Endodermal cell (in vitro differentiated cells): ENCODE data around the gene AUTS2. TPM values are rescaled to one million over a fixed set of nuclear protein-coding genes. Genes with fewer than 3 reads are reported as not detected.

Experiments
- DNase-seq: peaks from one replicate; pipeline ENCODE4 v3.0.0-alpha.2; 2017
- H3K27ac ChIP-seq: 2 replicates; pipeline ENCODE4 v1.5.1; 2013; ENCODE audit warnings: mild to moderate bottlenecking, low read depth, low read length, moderate library complexity
- H3K27me3 ChIP-seq: 2 replicates; pipeline ENCODE4 v1.6.1; 2013; ENCODE audit warnings: mild to moderate bottlenecking, low read length, moderate library complexity; ENCODE audit not compliant: insufficient read depth, control insufficient read depth, poor library complexity, severe bottlenecking
- H3K36me3 ChIP-seq: 2 replicates; pipeline ENCODE4 v1.7.0; 2013; ENCODE audit warnings: mild to moderate bottlenecking, low read length, moderate library complexity; ENCODE audit not compliant: control insufficient read depth, insufficient read depth
- H3K4me1 ChIP-seq: one replicate; pipeline ENCODE4 v1.7.0; 2013; ENCODE audit warnings: low read length; ENCODE audit not compliant: control insufficient read depth, insufficient read depth
- H3K4me3 ChIP-seq: 2 replicates; pipeline ENCODE4 v1.5.1; 2013; ENCODE audit warnings: mild to moderate bottlenecking, low read length, moderate library complexity
- H3K9ac ChIP-seq: 2 replicates; pipeline ENCODE4 v1.6.1; 2013; ENCODE audit warnings: mild to moderate bottlenecking, low read length, moderate library complexity; ENCODE audit not compliant: poor library complexity, severe bottlenecking; ENCODE audit errors: extremely low read depth
- H3K9me3 ChIP-seq: 2 replicates; pipeline ENCODE4 v1.6.1; 2013; ENCODE audit warnings: mild to moderate bottlenecking, low read length, moderate library complexity; ENCODE audit not compliant: control insufficient read depth
- H3K27ac Mint-ChIP-seq: 2 replicates; pipeline ENCODE4 v1.8.0; 2020; ENCODE audit warnings: mixed read lengths
- H3K27me3 Mint-ChIP-seq: 2 replicates; pipeline ENCODE4 v1.8.0; 2021; ENCODE audit warnings: mild to moderate bottlenecking, mixed read lengths; ENCODE audit not compliant: insufficient read depth
- H3K36me3 Mint-ChIP-seq: 2 replicates; pipeline ENCODE4 v1.8.0; 2020; ENCODE audit warnings: low read depth, mixed read lengths
- H3K4me1 Mint-ChIP-seq: 2 replicates; pipeline ENCODE4 v1.8.0; 2020; ENCODE audit warnings: mixed read lengths
- H3K4me3 Mint-ChIP-seq: 2 replicates; pipeline ENCODE4 v1.8.0; 2020; ENCODE audit warnings: mild to moderate bottlenecking, moderate library complexity, mixed read lengths
- H3K9me3 Mint-ChIP-seq: 2 replicates; pipeline ENCODE4 v1.8.0; 2020; ENCODE audit warnings: mild to moderate bottlenecking, mixed read lengths
- WGBS, 2 experiments: methylation state at CpG; one replicate each; pipeline versions ENCODE4 v1.1.5 to v1.1.7; 2013; ENCODE audit warnings: missing lambda C conversion rate in 2 of 2, mixed read lengths in 1 of 2; ENCODE audit not compliant: insufficient coverage in 1 of 2, insufficient read length in 1 of 2; 5-methylcytosine and 5-hydroxymethylcytosine counted together
- total RNA-seq, 2 donors: library from RNA; stranded (reverse); fragmentation: NEBNext Ultra II Directional in 1 of 2; extraction: Animal tissue kit (Norgen Biotek cat#: 25700) in 1 of 2; gene quantifications; 2 replicates in 1 of 2; 3 replicates in 1 of 2; pipeline ENCODE4 v1.2.1, GENCODE V29; 2021
- TF ChIP-seq, protein P1 (sequence below): fragments of 200-600 bp; sonication (generic); conservative IDR thresholded peaks from 2 replicates; pipeline ENCODE4 v1.5.0; 2021; ENCODE audit warnings: antibody characterized with exemption, mild to moderate bottlenecking

The AUTS2 gene
- total RNA-seq, 2 donors from 2014 or later, result 76.8 to 106 TPM

GRCh38 chr7:69822386-69822785, 224.1 kb downstream of the AUTS2 start:
- Histone ChIP-seq H3K27ac (no peak overlapping the region), H3K9me3 (no peaks in the 10 kb centered on the region), H3K36me3 (peaks cover 4% of the 10 kb centered on the region), H3K4me1 (peaks cover 30% of the 10 kb centered on the region), H3K4me3 (no peak overlapping the region), H3K27me3 (no peaks in the 10 kb centered on the region), H3K9ac (no peak overlapping the region)
- WGBS, 2 experiments, result 95 to 100% methylated on average over 1 of the region's 1 CpG
- H3K27me3 Mint-ChIP-seq, result no peaks in the 10 kb centered on the region
- peaks cover 63% of the 10 kb centered on the region for H3K4me1 Mint-ChIP-seq
- H3K27ac Mint-ChIP-seq, result no peak overlapping the region
- TF ChIP-seq, protein P1, sequence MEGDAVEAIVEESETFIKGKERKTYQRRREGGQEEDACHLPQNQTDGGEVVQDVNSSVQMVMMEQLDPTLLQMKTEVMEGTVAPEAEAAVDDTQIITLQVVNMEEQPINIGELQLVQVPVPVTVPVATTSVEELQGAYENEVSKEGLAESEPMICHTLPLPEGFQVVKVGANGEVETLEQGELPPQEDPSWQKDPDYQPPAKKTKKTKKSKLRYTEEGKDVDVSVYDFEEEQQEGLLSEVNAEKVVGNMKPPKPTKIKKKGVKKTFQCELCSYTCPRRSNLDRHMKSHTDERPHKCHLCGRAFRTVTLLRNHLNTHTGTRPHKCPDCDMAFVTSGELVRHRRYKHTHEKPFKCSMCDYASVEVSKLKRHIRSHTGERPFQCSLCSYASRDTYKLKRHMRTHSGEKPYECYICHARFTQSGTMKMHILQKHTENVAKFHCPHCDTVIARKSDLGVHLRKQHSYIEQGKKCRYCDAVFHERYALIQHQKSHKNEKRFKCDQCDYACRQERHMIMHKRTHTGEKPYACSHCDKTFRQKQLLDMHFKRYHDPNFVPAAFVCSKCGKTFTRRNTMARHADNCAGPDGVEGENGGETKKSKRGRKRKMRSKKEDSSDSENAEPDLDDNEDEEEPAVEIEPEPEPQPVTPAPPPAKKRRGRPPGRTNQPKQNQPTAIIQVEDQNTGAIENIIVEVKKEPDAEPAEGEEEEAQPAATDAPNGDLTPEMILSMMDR, result no peak
- no peak overlapping the region for H3K4me3 Mint-ChIP-seq
- no peak for DNase-seq
- H3K9me3 Mint-ChIP-seq, result no peaks in the 10 kb centered on the region
- H3K36me3 Mint-ChIP-seq, result peaks cover 8% of the 10 kb centered on the region

DNA sequence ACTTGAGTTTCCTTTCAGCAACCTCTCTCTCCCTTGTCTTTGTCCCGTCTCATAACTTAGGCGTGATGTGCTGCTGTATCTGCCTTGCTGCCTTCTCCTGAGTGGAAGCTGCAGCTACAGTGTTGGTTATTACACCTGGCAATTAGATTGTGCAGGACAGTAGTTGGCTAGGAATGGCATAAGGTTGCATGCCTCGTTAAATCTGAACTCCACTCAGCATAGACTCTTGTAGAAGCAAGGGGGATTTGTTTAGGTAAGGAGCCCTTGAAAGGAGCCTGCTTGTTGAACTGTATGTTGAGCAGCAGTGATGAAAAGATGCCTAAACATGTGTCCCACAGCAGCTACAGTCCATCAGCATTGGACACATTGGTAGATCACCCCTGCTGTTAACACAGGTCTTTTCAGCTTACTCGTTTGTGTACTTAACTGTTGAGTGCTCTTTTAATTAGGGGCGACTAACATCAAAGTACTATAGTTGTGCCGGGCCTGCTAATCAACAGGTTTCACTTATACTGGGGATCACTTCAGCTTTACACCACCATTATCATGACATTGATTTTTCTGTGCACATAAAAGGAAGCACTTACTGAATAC, 225.0 kb downstream of the AUTS2 start:
- H3K27ac ChIP-seq, result no peak overlapping the region
- no peak overlapping the region for H3K4me3 ChIP-seq
- peaks cover 63% of the 10 kb centered on the region for H3K4me1 Mint-ChIP-seq
- peaks cover 30% of the 10 kb centered on the region for H3K4me1 ChIP-seq
- no peak overlapping the region for H3K4me3 Mint-ChIP-seq
- DNase-seq, result no peak
- TF ChIP-seq, protein P1, result no peak
- no peaks in the 10 kb centered on the region for H3K9me3 Mint-ChIP-seq
- H3K36me3 Mint-ChIP-seq, result peaks cover 8% of the 10 kb centered on the region
- WGBS, 2 experiments, result 84 to 90% methylated on average over 5 to 6 of the region's 6 CpGs
- H3K27me3 ChIP-seq, result no peaks in the 10 kb centered on the region
- no peak overlapping the region for H3K27ac Mint-ChIP-seq
- H3K9ac ChIP-seq, result no peak overlapping the region
- no peaks in the 10 kb centered on the region for H3K9me3 ChIP-seq
- H3K36me3 ChIP-seq, result peaks cover 4% of the 10 kb centered on the region
- no peaks in the 10 kb centered on the region for H3K27me3 Mint-ChIP-seq

- DNase-seq, result no peak
Observed at GRCh38 chr7:69825113-69825972, 227.1 kb downstream of the AUTS2 start.

More at GRCh38 chr7:69825113-69825972, 227.1 kb downstream of the AUTS2 start:
- H3K4me3 Mint-ChIP-seq, result no peak overlapping the region
- peaks cover 8% of the 10 kb centered on the region for H3K36me3 Mint-ChIP-seq
- peak overlapping the region; percentile 92 for H3K27ac Mint-ChIP-seq
- H3K9me3 Mint-ChIP-seq, result peaks cover 3% of the 10 kb centered on the region
- Histone ChIP-seq H3K27ac (no peak overlapping the region), H3K4me1 (peaks cover 30% of the 10 kb centered on the region), H3K9me3 (no peaks in the 10 kb centered on the region), H3K36me3 (peaks cover 4% of the 10 kb centered on the region), H3K4me3 (no peak overlapping the region), H3K27me3 (no peaks in the 10 kb centered on the region), H3K9ac (peak overlapping the region; percentile 24)
- WGBS, 2 experiments, result 88 to 90% methylated on average over 5 to 7 of the region's 7 CpGs
- TF ChIP-seq, protein P1, result no peak
- peaks cover 50% of the 10 kb centered on the region for H3K4me1 Mint-ChIP-seq
- H3K27me3 Mint-ChIP-seq, result no peaks in the 10 kb centered on the region
